ENCODE results near the gene MTMR2. TPM values are rescaled to one million over a fixed set of nuclear protein-coding genes. Genes with fewer than 3 reads are reported as not detected.

MTMR2 gene
- total and polyA plus RNA-seq, 9 of the 15 experiments (the other 6 are each of a cell fraction or from before 2014, with no cell fraction given) = 12.6 to 35.8 (median 25.2) TPM

- TF ChIP-seq GABPB2 (CRISPR knock-in tag; conservative IDR thresholded peaks at IDR 0.05) (no peak), GABPA (tag; conservative IDR thresholded peaks at IDR 0.05; ENCODE audit: low read depth) (no peak), AFF1 (IDR thresholded peaks at IDR 0.05; ENCODE audit: low read depth in 1 of 2, partially characterized antibody in 2 of 2) (peak in 1 of 2 experiments; percentile 41), HEY1 (CRISPR knock-in tag; IDR thresholded peaks at IDR 0.05; ENCODE audit: borderline replicate concordance) (no peak), FOS (IDR thresholded peaks at IDR 0.05; ENCODE audit: extremely low read depth, insufficient read length) (no peak), YBX1 (IDR thresholded peaks at IDR 0.05) (no peak), SMARCA4 (IDR thresholded peaks at IDR 0.05) (peak; percentile 55; the same call in 1 of the 2 replicates), CEBPG (CRISPR knock-in tag; IDR thresholded peaks at IDR 0.05) (no peak), CEBPG (tag; conservative IDR thresholded peaks at IDR 0.05 in 1 of 2, IDR thresholded peaks at IDR 0.05 in 1 of 2) (peak; percentile 45 to 63; a peak in 2 of 4 replicates), ZFP1 (CRISPR knock-in tag; IDR thresholded peaks at IDR 0.05) (no peak), CTCFL (IDR thresholded peaks at IDR 0.05; ENCODE audit: borderline replicate concordance, insufficient read depth, low read depth, low read length, poor library complexity, severe bottlenecking) (no peak), TRIM24 (IDR thresholded peaks at IDR 0.05) (peak in 1 of 2 experiments; percentile 25; a peak in 1 of 4 replicates), HMG20A (CRISPR knock-in tag; conservative IDR thresholded peaks at IDR 0.05) (no peak), SMARCE1 (IDR thresholded peaks at IDR 0.05) (peak; percentile 84; the same call in 1 of the 2 replicates), DPF2 (IDR thresholded peaks at IDR 0.05) (peak; percentile 64; the same call in 1 of the 2 replicates), RBM39 (optimal IDR thresholded peaks at IDR 0.05; ENCODE audit: low read depth, low read length) (no peak), ZNF121 (CRISPR knock-in tag; conservative IDR thresholded peaks at IDR 0.05) (no peak), NR2C1 (IDR thresholded peaks at IDR 0.05) (no peak), NR2C1 (tag; IDR thresholded peaks at IDR 0.05) (no peak), SNRNP70 (optimal IDR thresholded peaks at IDR 0.05; ENCODE audit: low read depth, low read length) (no peak), SPI1 (IDR thresholded peaks at IDR 0.05; ENCODE audit: borderline replicate concordance, low read depth, low read length) (peak; percentile 94), L3MBTL2 (IDR thresholded peaks at IDR 0.05) (no peak)
Observed at GRCh38 chr11:95895815-95896214, 28.1 kb downstream of the MTMR2 start (continued).
